Measurements from ENCODE around the gene AK6.

Gene AK6

DNA sequence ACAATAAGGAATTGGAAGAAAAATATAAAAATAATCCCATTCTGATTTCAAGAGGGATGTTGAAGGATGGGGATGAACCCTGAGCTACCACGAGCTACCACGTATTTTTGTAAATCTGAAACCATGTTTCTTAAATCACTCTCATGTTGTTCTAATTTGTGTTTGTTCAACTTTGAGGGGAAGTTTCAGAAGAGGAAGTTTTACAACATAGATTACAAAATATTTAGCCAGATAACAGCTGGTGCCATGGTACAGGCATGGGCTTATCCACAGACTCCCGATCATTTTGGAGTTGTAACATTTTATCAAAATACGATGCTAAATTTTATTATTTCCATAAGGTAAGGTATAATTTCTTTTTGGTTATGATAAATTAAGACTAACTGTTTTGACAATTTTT is 51.9 kb downstream of the AK6 start:
- no peak overlapping the region for H3K4me3 ChIP-seq (replicated peaks; ENCODE audit: low read depth, low read length)
- no peak for TF ChIP-seq CTCF (IDR thresholded peaks at IDR 0.05; ENCODE audit: low read depth, low read length, missing control alignments)
- no peak for DNase-seq (ENCODE audit: extremely low read depth, low read depth)

DNA sequence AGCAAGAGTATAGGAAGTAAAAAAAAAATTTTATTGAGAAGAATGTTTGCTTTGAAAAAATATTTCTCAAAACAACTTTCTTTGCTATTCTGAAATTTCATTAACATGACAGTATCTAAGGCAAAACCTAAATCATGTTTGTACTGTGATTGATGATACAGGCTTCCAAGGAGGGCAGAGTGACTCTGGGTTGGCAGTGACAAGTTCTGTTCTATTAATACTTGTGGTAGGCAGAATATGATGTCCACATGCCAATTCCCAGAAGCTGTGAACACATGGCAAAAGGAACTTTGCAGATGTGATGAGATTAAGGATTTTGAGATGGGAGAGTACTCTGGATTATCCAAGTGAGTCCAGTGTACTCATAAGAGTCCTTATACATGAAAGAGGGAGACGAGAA is 53.3 kb downstream of the AK6 start:
- DNase-seq (ENCODE audit: extremely low read depth, low read depth): no peak
- H3K4me3 ChIP-seq (replicated peaks; ENCODE audit: low read depth, low read length): no peak overlapping the region
- no peak for TF ChIP-seq CTCF (IDR thresholded peaks at IDR 0.05; ENCODE audit: low read depth, low read length, missing control alignments)

- DNase-seq (ENCODE audit: extremely low read depth, low read depth): no peak
- H3K4me3 ChIP-seq (replicated peaks; ENCODE audit: low read depth, low read length): no peak overlapping the region
- no peak for TF ChIP-seq CTCF (IDR thresholded peaks at IDR 0.05; ENCODE audit: low read depth, low read length, missing control alignments)
These were observed 55.9 kb downstream of the AK6 start for GRCh38 chr5:69313428-69313827.

- no peak for DNase-seq (ENCODE audit: extremely low read depth, low read depth)
- TF ChIP-seq CTCF (IDR thresholded peaks at IDR 0.05; ENCODE audit: low read depth, low read length, missing control alignments): no peak
- no peak overlapping the region for H3K4me3 ChIP-seq (replicated peaks; ENCODE audit: low read depth, low read length)
These were observed 56.7 kb downstream of the AK6 start for GRCh38 chr5:69312459-69313160.

- no peak for TF ChIP-seq CTCF (IDR thresholded peaks at IDR 0.05; ENCODE audit: low read depth, low read length, missing control alignments)
- no peak for DNase-seq (ENCODE audit: extremely low read depth, low read depth)
- H3K4me3 ChIP-seq (replicated peaks; ENCODE audit: low read depth, low read length): no peak overlapping the region
These were observed 59.9 kb downstream of the AK6 start for GRCh38 chr5:69309380-69309779.

- no peak for DNase-seq (ENCODE audit: extremely low read depth, low read depth)
- H3K4me3 ChIP-seq (replicated peaks; ENCODE audit: low read depth, low read length): no peak overlapping the region
- no peak for TF ChIP-seq CTCF (IDR thresholded peaks at IDR 0.05; ENCODE audit: low read depth, low read length, missing control alignments)
These were observed 61.2 kb downstream of the AK6 start for GRCh38 chr5:69308046-69308553.

GRCh38 chr5:69305512-69305911 is 63.8 kb downstream of the AK6 start:
- no peak overlapping the region for H3K4me3 ChIP-seq (replicated peaks; ENCODE audit: low read depth, low read length)
- TF ChIP-seq CTCF (IDR thresholded peaks at IDR 0.05; ENCODE audit: low read depth, low read length, missing control alignments): no peak
- DNase-seq (ENCODE audit: extremely low read depth, low read depth): no peak

Data from HFF-Myc (cell line).